Right lobe of liver (tissue), 6 donors: Measurements from ENCODE around the gene MAPKAPK3. TPM values are rescaled to one million over a fixed set of nuclear protein-coding genes. Genes with fewer than 3 reads are reported as not detected.
"Not testable (repeated sequence)": the region's sequence is repeated elsewhere in the genome, so short reads cannot be mapped to it uniquely, and the experiment has no call there.

Experiments
- ATAC-seq, 4 donors: fragments of 200-7000 bp; cut with Tn5 transposase; one replicate each; pipeline ENCODE4 v1.9.1; 2020; ENCODE audit warnings: mild to moderate bottlenecking in 4 of 4, moderate library complexity in 4 of 4
- DNase-seq, 3 donors: peaks; one replicate each; pipeline ENCODE4 v3.0.0-alpha.2; 2020
- H3K27ac ChIP-seq, 3 donors: fragments of 200-600 bp; one replicate each; pipeline ENCODE4 v1.8.0; 2022
- H3K27me3 ChIP-seq, 2 donors: fragments of 200-600 bp; one replicate each; pipeline ENCODE4 v1.8.0; 2022
- H3K36me3 ChIP-seq, 4 donors: fragments of 200-600 bp; sonication (generic) in 1 of 4; one replicate each; pipeline versions ENCODE4 v1.5.1 to v1.8.0; 2017 to 2022; ENCODE audit warnings: control low read depth in 1 of 4
- H3K4me1 ChIP-seq, 4 donors: fragments of 200-600 bp; sonication (generic) in 1 of 4; one replicate each; pipeline versions ENCODE4 v1.5.1 to v1.8.0; 2017 to 2022; ENCODE audit warnings: control low read depth in 1 of 4
- H3K4me3 ChIP-seq, 3 donors: fragments of 200-600 bp; one replicate each; pipeline ENCODE4 v1.8.0; 2022
- H3K9me3 ChIP-seq, 4 donors: fragments of 200-600 bp; sonication (generic) in 1 of 4; one replicate each; pipeline versions ENCODE4 v1.5.1 to v1.8.0; 2017 to 2022; ENCODE audit warnings: control low read depth in 1 of 4
- POLR2A ChIP-seq: fragments of 450-650 bp; IDR thresholded peaks from one replicate; pipeline ENCODE4 v1.6.1; 2017; ENCODE audit warnings: antibody characterized with exemption, mild to moderate bottlenecking
- whole genome bisulfite sequencing: methylation state at CpG from one replicate; pipeline ENCODE4 v1.1.6; 2018; ENCODE audit warnings: low coverage, low lambda C conversion rate; ENCODE audit not compliant: insufficient coverage; ENCODE audit errors: missing lambda C conversion rate; 5-methylcytosine and 5-hydroxymethylcytosine counted together
- intact Hi-C, 2 donors: fragments of 100-400 bp; cut with DNase I; formaldehyde crosslinking; loops; one replicate each; pipeline versions ENCODE4 v1.11.2 to v1.14.1; 2022
- total RNA-seq, 6 experiments: library from RNA; depleted of rRNA in 2 of 6; stranded (reverse); fragments of >200 nt in 2 of 6; fragmentation: NEBNext Ultra II Directional in 3 of 6; extraction: Animal tissue kit (Norgen Biotek cat#: 25700) in 3 of 6; gene quantifications; one replicate each; pipeline versions ENCODE4 v1.1.0 to v1.2.4, GENCODE V29; 2016 to 2023
- TF ChIP-seq, protein P1 (sequence below), 4 donors: fragments of 200-600 bp in 3 of 4; fragments of 450-650 bp in 1 of 4; IDR thresholded peaks; one replicate each; pipeline versions ENCODE4 v1.5.1 to v1.8.0; 2016 to 2022; ENCODE audit warnings: antibody characterized with exemption in 4 of 4, mild to moderate bottlenecking in 2 of 4
- donor health status: DM: no; HTN: yes; CAD: no.
- donor health status: DM: no; HTN: no; CAD: no.
- donor health status: DM: no; HTN: no; CAD: no.
- donor health status: DM: no; HTN: yes; CAD: no.
- donor health status: DM: no; HTN: yes; CAD: no.

MAPKAPK3 gene
- total RNA-seq, 6 experiments from 2014 or later = 16.6 to 21.4 (median 18.6) TPM

DNA sequence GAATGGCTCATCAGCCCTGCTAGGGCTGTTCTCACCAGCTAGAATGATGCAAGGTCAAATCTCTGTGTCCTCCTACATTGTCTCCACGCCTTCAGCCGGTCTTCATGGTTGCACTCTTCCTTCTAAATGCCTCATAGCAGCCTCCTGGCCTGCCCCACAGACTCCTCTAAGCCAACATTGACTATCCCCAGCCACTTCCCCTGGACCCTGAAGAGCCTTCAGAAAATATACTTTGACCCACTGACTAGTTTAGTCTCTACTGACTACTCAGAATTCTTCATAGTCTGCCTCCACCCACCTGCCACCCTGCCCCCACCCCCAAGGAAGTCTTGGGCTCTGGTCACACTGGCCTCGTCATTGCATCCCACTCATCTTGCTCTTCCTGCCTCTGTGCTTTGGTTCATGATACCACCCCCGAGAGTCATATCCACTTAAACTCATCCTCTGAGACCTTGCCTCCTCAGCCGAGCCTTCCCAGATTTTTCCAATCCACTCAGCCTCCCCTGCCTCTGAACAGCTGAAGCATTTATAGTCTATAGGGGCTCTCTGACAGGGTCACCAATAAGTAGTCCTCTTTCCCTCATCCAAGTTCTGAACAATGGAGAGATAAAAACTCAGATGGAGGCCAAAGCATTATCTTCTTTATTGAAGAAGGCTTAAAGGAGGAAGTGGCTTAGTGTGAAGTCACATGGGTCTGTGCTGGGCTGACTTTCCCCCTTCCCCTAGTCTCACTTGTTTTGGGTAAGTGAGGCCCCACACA lies 48.3 kb downstream of the MAPKAPK3 start:
- no peak for TF ChIP-seq POLR2A
- TF ChIP-seq, protein P1, sequence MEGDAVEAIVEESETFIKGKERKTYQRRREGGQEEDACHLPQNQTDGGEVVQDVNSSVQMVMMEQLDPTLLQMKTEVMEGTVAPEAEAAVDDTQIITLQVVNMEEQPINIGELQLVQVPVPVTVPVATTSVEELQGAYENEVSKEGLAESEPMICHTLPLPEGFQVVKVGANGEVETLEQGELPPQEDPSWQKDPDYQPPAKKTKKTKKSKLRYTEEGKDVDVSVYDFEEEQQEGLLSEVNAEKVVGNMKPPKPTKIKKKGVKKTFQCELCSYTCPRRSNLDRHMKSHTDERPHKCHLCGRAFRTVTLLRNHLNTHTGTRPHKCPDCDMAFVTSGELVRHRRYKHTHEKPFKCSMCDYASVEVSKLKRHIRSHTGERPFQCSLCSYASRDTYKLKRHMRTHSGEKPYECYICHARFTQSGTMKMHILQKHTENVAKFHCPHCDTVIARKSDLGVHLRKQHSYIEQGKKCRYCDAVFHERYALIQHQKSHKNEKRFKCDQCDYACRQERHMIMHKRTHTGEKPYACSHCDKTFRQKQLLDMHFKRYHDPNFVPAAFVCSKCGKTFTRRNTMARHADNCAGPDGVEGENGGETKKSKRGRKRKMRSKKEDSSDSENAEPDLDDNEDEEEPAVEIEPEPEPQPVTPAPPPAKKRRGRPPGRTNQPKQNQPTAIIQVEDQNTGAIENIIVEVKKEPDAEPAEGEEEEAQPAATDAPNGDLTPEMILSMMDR (IDR thresholded peaks at IDR 0.05) = no peak
- DNase-seq (no peak), ATAC-seq (no peak)
- 80% methylated on average over 5 of the region's 5 CpGs for WGBS
- H3K27ac ChIP-seq = no peak overlapping the region
- intact Hi-C loops = no loop called here
- no peak overlapping the region for H3K4me3 ChIP-seq
- no peaks in the 10 kb centered on the region for H3K9me3 ChIP-seq
- no peaks in the 10 kb centered on the region for H3K27me3 ChIP-seq
- no peaks in the 10 kb centered on the region for H3K36me3 ChIP-seq
- H3K4me1 ChIP-seq = no peaks in the 10 kb centered on the region

DNA sequence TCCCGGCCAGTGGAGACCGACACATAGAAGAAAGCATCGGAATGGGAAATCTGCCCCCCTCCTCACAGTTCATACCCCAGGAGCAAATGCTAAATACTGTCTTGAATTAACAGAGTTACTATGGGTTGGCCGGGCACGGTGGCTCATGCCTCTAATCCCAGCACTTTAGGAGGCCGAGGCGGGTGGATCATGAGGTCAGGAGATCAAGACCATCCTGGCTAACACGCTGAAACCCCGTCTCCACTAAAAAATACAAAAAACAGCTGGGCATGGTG lies 48.8 kb downstream of the MAPKAPK3 start:
- H3K36me3 ChIP-seq, DNase-seq, ATAC-seq, H3K4me1 ChIP-seq, H3K9me3 ChIP-seq, intact Hi-C loops, H3K27me3 ChIP-seq, H3K4me3 ChIP-seq, H3K27ac ChIP-seq: not testable (repeated sequence)
- 86% methylated on average over 4 of the region's 9 CpGs for WGBS

DNA sequence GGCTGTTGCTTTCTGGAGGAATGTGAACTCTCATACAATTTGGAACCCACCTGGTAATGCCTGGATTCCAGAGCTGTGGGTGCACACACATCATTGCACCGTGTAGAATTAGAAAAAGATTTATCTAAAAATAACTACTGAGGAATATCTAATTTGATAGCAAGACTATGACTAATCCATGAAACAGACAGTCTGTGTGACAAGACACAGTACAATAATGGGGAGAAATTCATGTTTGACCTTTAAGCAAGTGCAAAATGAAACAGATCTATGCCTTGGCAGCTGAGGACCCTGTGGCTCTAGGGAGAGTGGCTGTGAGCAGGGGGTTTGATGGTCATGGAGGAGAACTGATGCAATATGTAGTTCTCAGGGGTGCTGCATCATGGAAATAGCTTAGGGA lies 49.9 kb downstream of the MAPKAPK3 start:
- WGBS = 23% methylated on average over 1 of the region's 1 CpG
- no peaks in the 10 kb centered on the region for H3K4me1 ChIP-seq
- TF ChIP-seq POLR2A = no peak
- TF ChIP-seq, protein P1 (IDR thresholded peaks at IDR 0.05) = no peak
- H3K4me3 ChIP-seq = no peak overlapping the region
- no peak for ATAC-seq
- H3K9me3 ChIP-seq = no peaks in the 10 kb centered on the region
- intact Hi-C loops = no loop called here
- H3K36me3 ChIP-seq = no peaks in the 10 kb centered on the region
- DNase-seq = no peak
- no peak overlapping the region for H3K27ac ChIP-seq
- H3K27me3 ChIP-seq = no peaks in the 10 kb centered on the region

DNA sequence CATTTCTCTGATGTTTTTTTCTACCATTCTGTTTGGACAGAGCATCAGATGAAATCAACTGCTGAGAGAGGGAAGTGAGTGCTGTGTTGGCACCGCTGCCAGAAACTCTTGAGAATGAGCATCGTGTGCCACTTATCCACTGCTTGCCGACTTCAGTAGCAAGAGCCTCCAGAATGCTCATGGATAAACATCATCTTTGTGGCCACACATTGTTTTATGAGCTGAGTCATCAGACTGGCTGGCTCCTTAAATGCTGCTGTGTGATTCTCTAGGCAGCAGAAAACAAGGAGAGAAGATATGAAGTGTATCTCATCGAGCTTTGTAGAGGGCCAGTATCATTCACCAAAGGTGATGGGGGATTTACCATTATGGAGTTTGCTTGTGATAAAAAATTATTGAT lies 54.4 kb downstream of the MAPKAPK3 start:
- Histone ChIP-seq H3K36me3 (no peaks in the 10 kb centered on the region), H3K4me3 (no peak overlapping the region), H3K27ac (no peak overlapping the region), H3K4me1 (peaks cover 0 to 7% (median 0%) of the 10 kb centered on the region in 4 donors), H3K9me3 (no peaks in the 10 kb centered on the region), H3K27me3 (peaks cover 0 to 6% of the 10 kb centered on the region in 2 donors)
- DNase-seq (no peak), ATAC-seq (no peak)
- intact Hi-C loops = no loop called here
- WGBS = 46% methylated on average over 4 of the region's 4 CpGs
- TF ChIP-seq, protein P1 (IDR thresholded peaks at IDR 0.05) = no peak
- no peak for TF ChIP-seq POLR2A

DNA sequence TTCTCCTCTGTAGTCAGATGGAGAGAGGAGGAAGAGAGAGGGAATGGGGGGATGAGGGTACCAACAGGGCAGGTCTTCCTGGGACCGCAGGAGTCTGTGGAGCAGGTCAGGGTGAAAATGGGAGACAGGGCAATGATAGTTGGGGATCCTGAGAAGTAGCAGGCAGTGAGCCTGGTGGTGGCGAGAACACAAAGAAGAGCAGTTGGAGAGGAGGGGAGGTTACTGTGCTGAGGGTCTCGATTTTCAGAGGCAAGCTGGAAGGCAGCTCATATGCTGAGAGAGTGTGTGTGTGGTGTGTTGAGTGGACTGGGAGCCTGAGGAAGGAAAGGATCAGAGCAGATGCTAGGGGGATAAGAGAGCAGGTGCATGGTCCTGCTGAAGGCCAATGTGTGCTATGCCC lies 55.7 kb downstream of the MAPKAPK3 start:
- no peak for TF ChIP-seq POLR2A
- TF ChIP-seq, protein P1 (IDR thresholded peaks at IDR 0.05) = no peak
- WGBS = 74% methylated on average over 3 of the region's 3 CpGs
- H3K36me3 ChIP-seq = no peaks in the 10 kb centered on the region
- peaks cover 0 to 7% (median 0%) of the 10 kb centered on the region in 4 donors for H3K4me1 ChIP-seq
- no peaks in the 10 kb centered on the region for H3K9me3 ChIP-seq
- no peak overlapping the region for H3K27ac ChIP-seq
- no peak for ATAC-seq
- intact Hi-C loops = no loop called here
- no peak for DNase-seq
- H3K4me3 ChIP-seq = no peak overlapping the region
- H3K27me3 ChIP-seq = peaks cover 3 to 17% of the 10 kb centered on the region in 2 donors
